ENCODE data around the gene CPD.

DNA sequence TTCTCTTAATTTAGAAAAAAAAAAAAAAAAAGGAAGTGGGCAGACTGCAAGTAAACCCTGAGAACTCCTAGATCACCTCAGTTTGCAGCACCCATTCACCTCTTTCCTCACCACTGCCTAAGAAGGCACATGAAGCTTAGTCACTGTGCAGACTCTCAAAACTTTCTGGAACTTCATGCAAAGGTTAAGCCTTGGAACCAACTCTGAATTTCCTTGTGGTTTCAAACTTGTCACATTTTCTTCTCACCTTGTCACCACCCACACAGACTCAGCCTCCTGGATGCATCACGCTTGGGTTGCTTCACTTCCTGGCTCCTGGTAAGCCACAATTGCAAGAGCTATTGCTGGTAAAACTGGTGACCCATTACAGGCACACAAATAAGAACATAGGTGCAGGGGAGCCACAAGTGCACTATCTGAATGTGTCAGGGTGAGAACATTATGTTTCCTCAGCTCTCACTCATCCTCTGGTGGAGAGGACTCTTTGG, 15.0 kb upstream of the CPD start:
- TF ChIP-seq CTCF (IDR thresholded peaks at IDR 0.05; ENCODE audit: low read depth, low read length) (no peak), EZH2phosphoT487 (IDR thresholded peaks at IDR 0.05; ENCODE audit: low read depth) (no peak)

All from OCI-LY3 (cell line).